ENCODE measurements around the gene BCL11B.

DNA sequence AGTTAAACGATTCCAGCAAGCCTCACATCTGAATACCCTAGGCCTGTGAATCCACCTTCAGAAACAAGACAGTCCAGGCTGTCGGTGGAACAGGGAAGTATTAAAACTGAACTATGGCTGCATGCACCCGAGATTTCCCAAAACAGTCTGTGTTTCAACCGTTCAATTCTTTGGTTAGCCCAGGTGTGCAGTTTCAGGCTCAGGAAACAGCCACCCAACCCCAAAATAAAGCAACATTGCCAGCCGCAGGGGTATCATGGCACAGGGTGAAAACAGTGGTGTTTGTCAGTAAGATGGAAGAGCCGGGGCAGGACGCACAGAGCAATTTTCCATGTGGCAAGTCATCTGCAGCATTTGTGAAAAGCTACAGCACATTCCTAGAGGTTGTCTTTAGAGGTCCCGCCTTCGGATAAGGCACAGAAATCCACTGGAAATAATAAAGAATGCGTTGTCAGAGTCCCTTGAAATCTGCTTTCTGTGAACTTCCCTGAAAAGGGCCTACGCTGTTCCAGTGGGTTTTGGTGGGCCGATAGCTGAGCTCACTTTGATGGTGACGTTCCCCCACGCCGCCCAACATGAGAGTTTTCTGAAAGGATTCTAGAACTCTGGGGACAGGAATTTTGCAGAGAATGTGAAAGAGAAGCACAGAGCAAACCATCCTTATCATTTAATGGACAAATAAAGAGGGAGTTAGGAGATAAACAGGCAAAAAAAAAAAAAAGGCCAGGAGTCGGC is 84.9 kb downstream of the BCL11B start:
- TF ChIP-seq, protein P1, sequence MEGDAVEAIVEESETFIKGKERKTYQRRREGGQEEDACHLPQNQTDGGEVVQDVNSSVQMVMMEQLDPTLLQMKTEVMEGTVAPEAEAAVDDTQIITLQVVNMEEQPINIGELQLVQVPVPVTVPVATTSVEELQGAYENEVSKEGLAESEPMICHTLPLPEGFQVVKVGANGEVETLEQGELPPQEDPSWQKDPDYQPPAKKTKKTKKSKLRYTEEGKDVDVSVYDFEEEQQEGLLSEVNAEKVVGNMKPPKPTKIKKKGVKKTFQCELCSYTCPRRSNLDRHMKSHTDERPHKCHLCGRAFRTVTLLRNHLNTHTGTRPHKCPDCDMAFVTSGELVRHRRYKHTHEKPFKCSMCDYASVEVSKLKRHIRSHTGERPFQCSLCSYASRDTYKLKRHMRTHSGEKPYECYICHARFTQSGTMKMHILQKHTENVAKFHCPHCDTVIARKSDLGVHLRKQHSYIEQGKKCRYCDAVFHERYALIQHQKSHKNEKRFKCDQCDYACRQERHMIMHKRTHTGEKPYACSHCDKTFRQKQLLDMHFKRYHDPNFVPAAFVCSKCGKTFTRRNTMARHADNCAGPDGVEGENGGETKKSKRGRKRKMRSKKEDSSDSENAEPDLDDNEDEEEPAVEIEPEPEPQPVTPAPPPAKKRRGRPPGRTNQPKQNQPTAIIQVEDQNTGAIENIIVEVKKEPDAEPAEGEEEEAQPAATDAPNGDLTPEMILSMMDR (IDR thresholded peaks at IDR 0.05): no peak
- no peak for TF ChIP-seq POLR2AphosphoS5 (IDR thresholded peaks at IDR 0.05)

All from gastroesophageal sphincter (tissue), 3 donors.